HG02970 (cell line): Measurements from ENCODE around the gene PPA1.
"Not testable (repeated sequence)": the region's sequence is repeated elsewhere in the genome, so short reads cannot be mapped to it uniquely, and the experiment has no call there.

Experiments
- ATAC-seq: cut with Tn5 transposase; IDR thresholded peaks from one replicate; pipeline ENCODE4 v1.9.1; 2021; ENCODE audit warnings: mild to moderate bottlenecking, moderate library complexity, moderate number of reproducible peaks; ENCODE audit not compliant: unreplicated experiment, low FRiP score

The PPA1 gene

GRCh38 chr10:70255329-70256299, 22.4 kb upstream of the PPA1 start:
- ATAC-seq, result no peak

- ATAC-seq, result no peak
These were observed 21.6 kb upstream of the PPA1 start for GRCh38 chr10:70254778-70255328.

GRCh38 chr10:70253878-70254765, 20.9 kb upstream of the PPA1 start:
- ATAC-seq, result no peak

GRCh38 chr10:70250961-70251680, 17.9 kb upstream of the PPA1 start:
- ATAC-seq, result no peak

- no peak for ATAC-seq
These were observed 14.1 kb upstream of the PPA1 start for GRCh38 chr10:70247360-70247759.

GRCh38 chr10:70241081-70241480, 7.9 kb upstream of the PPA1 start:
- no peak for ATAC-seq

GRCh38 chr10:70239986-70240385, 6.8 kb upstream of the PPA1 start:
- not testable (repeated sequence) for ATAC-seq

- not testable (repeated sequence) for ATAC-seq
These were observed 6.1 kb upstream of the PPA1 start for GRCh38 chr10:70239077-70239976.

- ATAC-seq, result not testable (repeated sequence)
These were observed 4.8 kb upstream of the PPA1 start for GRCh38 chr10:70237958-70238536.

- ATAC-seq, result no peak
These were observed 1.6 kb upstream of the PPA1 start for GRCh38 chr10:70234668-70235447.

GRCh38 chr10:70233939-70234300, 691 bp upstream of the PPA1 start:
- ATAC-seq, result no peak

- no peak for ATAC-seq
These were observed 445 bp downstream of the PPA1 start for GRCh38 chr10:70232859-70233108.

GRCh38 chr10:70232155-70232858, 922 bp downstream of the PPA1 start:
- no peak for ATAC-seq

- ATAC-seq, result no peak
These were observed 4.7 kb downstream of the PPA1 start for GRCh38 chr10:70228491-70228890.

- ATAC-seq, result no peak
These were observed 5.5 kb downstream of the PPA1 start for GRCh38 chr10:70227548-70228320.

GRCh38 chr10:70223728-70224127, 9.5 kb downstream of the PPA1 start:
- ATAC-seq, result no peak

GRCh38 chr10:70222811-70223447, 10.3 kb downstream of the PPA1 start:
- not testable (repeated sequence) for ATAC-seq
